Panc1 (cell line): ENCODE results near the gene OTUB1. TPM values are rescaled to one million over a fixed set of nuclear protein-coding genes. Genes with fewer than 3 reads are reported as not detected.

Source experiments
- ATAC-seq: fragments of 200-7000 bp; cut with Tn5 transposase; 2 replicates; pipeline ENCODE4 v1.9.1; 2020; ENCODE audit warnings: mild to moderate bottlenecking, moderate library complexity
- BruUV-seq: library from RNA; stranded (reverse); fragments of 400-500 nt; replicated peaks from 2 replicates; lab custom pipeline; 2021; lab: Mats Ljungman, UMichigan
- CTCF ChIA-PET: fragments of 300-600 bp; sonication (Branson Sonifier 250); formaldehyde crosslinking; loops from one replicate; lab custom pipeline; 2022; ENCODE audit warnings: antibody characterized with exemption; lab: Charles Lee
- POLR2A ChIA-PET: fragments of 300-600 bp; sonication (Branson Sonifier 250); formaldehyde crosslinking; loops from one replicate; lab custom pipeline; 2022; ENCODE audit warnings: antibody characterized with exemption; lab: Charles Lee
- DNase-seq: peaks from one replicate; pipeline ENCODE4 v3.0.0-alpha.2; 2010; ENCODE audit warnings: low read depth, low spot score
- H3K27ac ChIP-seq: 2 replicates; pipeline ENCODE4 v1.5.1; 2011; ENCODE audit warnings: mild to moderate bottlenecking, low read length, inconsistent platforms
- H3K27me3 ChIP-seq: fragments of 200-500 bp; sonication (Bioruptor generic); 2 replicates; pipeline ENCODE4 v1.6.0; 2014; ENCODE audit warnings: low read length, inconsistent platforms; ENCODE audit not compliant: control insufficient read depth, insufficient read depth
- H3K36me3 ChIP-seq: fragments of 200-500 bp; sonication (Bioruptor generic); 2 replicates; pipeline ENCODE4 v1.5.1; 2014; ENCODE audit warnings: inconsistent platforms, mild to moderate bottlenecking, low read length, moderate library complexity; ENCODE audit not compliant: control insufficient read depth, insufficient read depth
- H3K4me1 ChIP-seq: 2 replicates; pipeline ENCODE4 v1.5.1; 2011; ENCODE audit warnings: inconsistent platforms, mild to moderate bottlenecking, low read length, moderate library complexity; ENCODE audit not compliant: control insufficient read depth, insufficient read depth
- H3K4me3 ChIP-seq, 2 experiments: 2 replicates each; pipeline ENCODE4 v1.5.1; 2011 to 2012; ENCODE audit warnings: low read depth in 2 of 2, low read length in 2 of 2, mild to moderate bottlenecking in 2 of 2, inconsistent platforms in 1 of 2, moderate library complexity in 1 of 2
- H3K9me3 ChIP-seq: fragments of 200-500 bp; sonication (Bioruptor generic); 2 replicates; pipeline ENCODE4 v1.5.1; 2014; ENCODE audit warnings: low read depth, mild to moderate bottlenecking, inconsistent platforms, low read length, moderate library complexity; ENCODE audit not compliant: control insufficient read depth, insufficient read depth
- POLR2AphosphoS5 ChIP-seq: IDR thresholded peaks from 2 replicates; pipeline ENCODE4 v1.6.1; 2012; ENCODE audit warnings: mild to moderate bottlenecking, low read depth, low read length, moderate library complexity
- SIN3A ChIP-seq: IDR thresholded peaks from 2 replicates; pipeline ENCODE4 v1.6.1; 2012; ENCODE audit warnings: low read depth, mild to moderate bottlenecking, low read length, moderate library complexity, borderline replicate concordance; ENCODE audit not compliant: insufficient read depth
- TCF7L2 ChIP-seq: IDR thresholded peaks from 2 replicates; pipeline ENCODE4 v1.6.1; 2011; ENCODE audit warnings: mild to moderate bottlenecking, low read depth, low read length, inconsistent platforms
- in situ Hi-C: cut with HindIII; loops from 2 replicates; pipeline ENCODE4 v1.10.0; 2016; ENCODE audit warnings: low sequenced_read_pairs, low pct_unique_long_range_greater_than_20kb
- intact Hi-C: fragments of 100-400 bp; cut with micrococcal nuclease; formaldehyde crosslinking; loops from one replicate; pipeline ENCODE4 v1.10.0; 2022; ENCODE audit not compliant: unreplicated experiment
- total RNA-seq: library from RNA; stranded (reverse); gene quantifications from one replicate; pipeline ENCODE4 v1.2.1, GENCODE V29; 2021; ENCODE audit not compliant: unreplicated experiment
- TF ChIP-seq, protein P1 (sequence below), 2 experiments: IDR thresholded peaks; 2 replicates each; pipeline ENCODE4 v1.6.1; 2011 to 2012; ENCODE audit warnings: low read depth in 2 of 2, control low read depth in 1 of 2, low read length in 1 of 2, mild to moderate bottlenecking in 1 of 2, moderate library complexity in 1 of 2; ENCODE audit not compliant: insufficient read depth in 1 of 2
- TF ChIP-seq, protein P2 (sequence below): fragments of 450-650 bp; IDR thresholded peaks from 2 replicates; pipeline ENCODE4 v1.5.1; 2017; ENCODE audit warnings: mild to moderate bottlenecking

OTUB1 gene
- total RNA-seq, 1 experiment from 2014 or later, result 118 TPM

DNA sequence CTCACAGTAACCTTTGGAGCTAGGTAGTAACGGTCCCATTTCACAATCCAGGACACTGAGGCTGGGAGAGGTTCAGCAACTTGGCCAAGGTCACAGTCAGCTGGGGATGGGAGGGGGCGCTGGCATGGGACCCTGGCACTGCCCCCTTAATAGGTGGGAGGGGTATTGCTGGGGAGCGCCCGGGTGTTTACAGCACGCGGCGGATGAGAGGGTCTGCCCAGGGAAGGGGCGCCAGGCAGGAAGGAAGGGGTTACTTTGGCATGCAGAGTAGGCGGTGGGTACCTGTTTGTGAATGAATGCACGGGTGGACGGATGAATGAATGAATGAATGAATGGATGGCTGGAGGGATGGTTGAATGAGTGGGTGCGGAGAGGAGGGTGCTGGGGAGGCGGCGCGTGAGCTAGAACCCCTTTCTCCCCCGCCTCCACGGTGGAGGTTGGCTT is 48.9 kb downstream of the OTUB1 start:
- CTCF ChIA-PET, result no interaction called here
- Histone ChIP-seq H3K27me3 (no peaks in the 10 kb centered on the region), H3K27ac (no peak overlapping the region)

DNA sequence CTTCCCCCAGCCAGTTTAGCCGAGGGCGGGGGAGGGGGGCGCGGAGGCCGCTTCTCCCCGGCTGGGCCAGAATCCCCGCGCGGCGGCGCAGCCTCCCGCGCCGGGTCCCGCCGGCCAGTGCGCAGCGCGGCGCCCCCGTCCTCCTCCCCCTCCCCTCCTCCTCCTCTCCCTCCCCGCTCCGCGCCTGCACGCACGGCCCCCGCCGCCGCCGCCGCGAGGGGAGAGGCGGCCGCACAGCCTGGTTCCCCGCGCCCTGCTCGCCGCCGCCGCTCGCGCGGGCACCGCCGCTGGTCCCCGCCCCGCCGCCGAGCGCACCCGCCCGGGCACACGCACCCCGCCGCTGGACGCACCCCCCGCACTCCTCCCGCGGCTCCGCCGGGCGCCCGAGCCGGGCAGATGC is 49.3 kb downstream of the OTUB1 start, which contains the start of gene FLRT1:
Gene FLRT1 (plus strand): TSS at position 356 of the 400 bp plus-strand sequence. CDS start 80,337 bp downstream, outside the sequence.
- Histone ChIP-seq H3K36me3 (no peaks in the 10 kb centered on the region), H3K27ac (no peak within 1 kb of the TSS), H3K4me1 (peaks cover 14% of the 10 kb centered on the region), H3K27me3 (no peaks in the 10 kb centered on the region), H3K4me3 (peak within 1 kb of the TSS; percentile 32 to 38), H3K9me3 (no peaks in the 10 kb centered on the region)
- TF ChIP-seq TCF7L2, result no peak
- TF ChIP-seq SIN3A, result no peak
- intact Hi-C loops (no loop called here), in situ Hi-C loops (no loop called here)
- ChIA-PET CTCF (no interaction called here), POLR2A (no interaction called here)
- ATAC-seq, result no peak
- no TSS peak for BruUV-seq
- DNase-seq, result no peak

More for the DNA sequence above, 48.9 kb downstream of the OTUB1 start:
- no peak for DNase-seq
- no peak for TF ChIP-seq SIN3A
- TF ChIP-seq, protein P1, sequence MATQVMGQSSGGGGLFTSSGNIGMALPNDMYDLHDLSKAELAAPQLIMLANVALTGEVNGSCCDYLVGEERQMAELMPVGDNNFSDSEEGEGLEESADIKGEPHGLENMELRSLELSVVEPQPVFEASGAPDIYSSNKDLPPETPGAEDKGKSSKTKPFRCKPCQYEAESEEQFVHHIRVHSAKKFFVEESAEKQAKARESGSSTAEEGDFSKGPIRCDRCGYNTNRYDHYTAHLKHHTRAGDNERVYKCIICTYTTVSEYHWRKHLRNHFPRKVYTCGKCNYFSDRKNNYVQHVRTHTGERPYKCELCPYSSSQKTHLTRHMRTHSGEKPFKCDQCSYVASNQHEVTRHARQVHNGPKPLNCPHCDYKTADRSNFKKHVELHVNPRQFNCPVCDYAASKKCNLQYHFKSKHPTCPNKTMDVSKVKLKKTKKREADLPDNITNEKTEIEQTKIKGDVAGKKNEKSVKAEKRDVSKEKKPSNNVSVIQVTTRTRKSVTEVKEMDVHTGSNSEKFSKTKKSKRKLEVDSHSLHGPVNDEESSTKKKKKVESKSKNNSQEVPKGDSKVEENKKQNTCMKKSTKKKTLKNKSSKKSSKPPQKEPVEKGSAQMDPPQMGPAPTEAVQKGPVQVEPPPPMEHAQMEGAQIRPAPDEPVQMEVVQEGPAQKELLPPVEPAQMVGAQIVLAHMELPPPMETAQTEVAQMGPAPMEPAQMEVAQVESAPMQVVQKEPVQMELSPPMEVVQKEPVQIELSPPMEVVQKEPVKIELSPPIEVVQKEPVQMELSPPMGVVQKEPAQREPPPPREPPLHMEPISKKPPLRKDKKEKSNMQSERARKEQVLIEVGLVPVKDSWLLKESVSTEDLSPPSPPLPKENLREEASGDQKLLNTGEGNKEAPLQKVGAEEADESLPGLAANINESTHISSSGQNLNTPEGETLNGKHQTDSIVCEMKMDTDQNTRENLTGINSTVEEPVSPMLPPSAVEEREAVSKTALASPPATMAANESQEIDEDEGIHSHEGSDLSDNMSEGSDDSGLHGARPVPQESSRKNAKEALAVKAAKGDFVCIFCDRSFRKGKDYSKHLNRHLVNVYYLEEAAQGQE (IDR thresholded peaks at IDR 0.05; ENCODE audit: insufficient read depth in 1 of 2, low read depth in 2 of 2, low read length in 1 of 2), result no peak
- TF ChIP-seq TCF7L2, result no peak
- TF ChIP-seq, protein P2, sequence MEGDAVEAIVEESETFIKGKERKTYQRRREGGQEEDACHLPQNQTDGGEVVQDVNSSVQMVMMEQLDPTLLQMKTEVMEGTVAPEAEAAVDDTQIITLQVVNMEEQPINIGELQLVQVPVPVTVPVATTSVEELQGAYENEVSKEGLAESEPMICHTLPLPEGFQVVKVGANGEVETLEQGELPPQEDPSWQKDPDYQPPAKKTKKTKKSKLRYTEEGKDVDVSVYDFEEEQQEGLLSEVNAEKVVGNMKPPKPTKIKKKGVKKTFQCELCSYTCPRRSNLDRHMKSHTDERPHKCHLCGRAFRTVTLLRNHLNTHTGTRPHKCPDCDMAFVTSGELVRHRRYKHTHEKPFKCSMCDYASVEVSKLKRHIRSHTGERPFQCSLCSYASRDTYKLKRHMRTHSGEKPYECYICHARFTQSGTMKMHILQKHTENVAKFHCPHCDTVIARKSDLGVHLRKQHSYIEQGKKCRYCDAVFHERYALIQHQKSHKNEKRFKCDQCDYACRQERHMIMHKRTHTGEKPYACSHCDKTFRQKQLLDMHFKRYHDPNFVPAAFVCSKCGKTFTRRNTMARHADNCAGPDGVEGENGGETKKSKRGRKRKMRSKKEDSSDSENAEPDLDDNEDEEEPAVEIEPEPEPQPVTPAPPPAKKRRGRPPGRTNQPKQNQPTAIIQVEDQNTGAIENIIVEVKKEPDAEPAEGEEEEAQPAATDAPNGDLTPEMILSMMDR, result no peak
- TF ChIP-seq POLR2AphosphoS5, result no peak
- in situ Hi-C loops, result no loop called here
- H3K9me3 ChIP-seq, result no peaks in the 10 kb centered on the region
- intact Hi-C loops, result no loop called here
- H3K36me3 ChIP-seq, result no peaks in the 10 kb centered on the region
- POLR2A ChIA-PET, result no interaction called here
- no TSS peak for BruUV-seq
- ATAC-seq, result no peak
- peaks cover 14% of the 10 kb centered on the region for H3K4me1 ChIP-seq
- peak overlapping the region in 1 of 2 experiments; percentile 5; a peak in 2 of 4 replicates for H3K4me3 ChIP-seq
